Tibial nerve (tissue), 4 donors: ENCODE measurements around the gene ADAMTS12. TPM values are rescaled to one million over a fixed set of nuclear protein-coding genes. Genes with fewer than 3 reads are reported as not detected.
A peak's percentile ranks its signal among the peaks of the same experiment; 100 is the strongest.

Experiments used
- DNase-seq, 2 donors: peaks; one replicate each; pipeline ENCODE4 v3.0.0-alpha.2; 2019; ENCODE audit warnings: low spot score in 2 of 2
- H3K27ac ChIP-seq, 4 donors: fragments of 200-600 bp; sonication (generic) in 3 of 4; one replicate each; pipeline ENCODE4 v1.5.1; 2017 to 2019; ENCODE audit warnings: mild to moderate bottlenecking in 1 of 4
- H3K27me3 ChIP-seq, 2 donors: fragments of 200-600 bp; sonication (generic) in 1 of 2; one replicate each; pipeline versions ENCODE4 v1.5.1 to v1.6.0; 2017 to 2019
- H3K36me3 ChIP-seq, 3 donors: fragments of 200-600 bp; sonication (generic); one replicate each; pipeline ENCODE4 v1.5.1; 2018 to 2019
- H3K4me1 ChIP-seq, 4 donors: fragments of 200-600 bp; sonication (generic) in 3 of 4; one replicate each; pipeline ENCODE4 v1.5.1; 2017 to 2019
- H3K4me3 ChIP-seq, 4 donors: fragments of 200-600 bp; sonication (generic) in 3 of 4; one replicate each; pipeline ENCODE4 v1.5.1; 2017 to 2019; ENCODE audit warnings: mild to moderate bottlenecking in 1 of 4, moderate library complexity in 1 of 4
- H3K9me3 ChIP-seq, 4 donors: fragments of 200-600 bp; sonication (generic) in 3 of 4; one replicate each; pipeline ENCODE4 v1.5.1; 2017 to 2019
- EP300 ChIP-seq, 2 donors: sonication (generic); formaldehyde crosslinking; IDR thresholded peaks; one replicate each; pipeline ENCODE4 v1.6.1; 2017; ENCODE audit warnings: antibody characterized with exemption in 2 of 2, mild to moderate bottlenecking in 1 of 2
- POLR2A ChIP-seq, 2 donors: fragments of 450-650 bp; IDR thresholded peaks; one replicate each; pipeline ENCODE4 v1.6.1; 2017; ENCODE audit warnings: antibody characterized with exemption in 2 of 2, mild to moderate bottlenecking in 2 of 2, moderate library complexity in 2 of 2
- WGBS, 2 donors: methylation state at CpG; one replicate each; pipeline ENCODE4 v1.1.5; 2018; 5-methylcytosine and 5-hydroxymethylcytosine counted together
- total RNA-seq, 4 donors: library from RNA; depleted of rRNA; stranded (reverse); fragments of >200 nt; gene quantifications; one replicate each; pipeline ENCODE4 v1.1.0, GENCODE V29; 2016
- TF ChIP-seq, protein P1 (sequence below), 5 experiments: fragments of 200-600 bp in 3 of 5; fragments of 450-650 bp in 2 of 5; sonication (generic) in 3 of 5; IDR thresholded peaks; one replicate each; pipeline ENCODE4 v1.5.1; 2016 to 2019; ENCODE audit warnings: antibody characterized with exemption in 5 of 5, mild to moderate bottlenecking in 3 of 5, moderate library complexity in 2 of 5

ADAMTS12 gene
- total RNA-seq, 4 donors from 2014 or later = 7.1 to 10.4 (median 9.7) TPM

DNA sequence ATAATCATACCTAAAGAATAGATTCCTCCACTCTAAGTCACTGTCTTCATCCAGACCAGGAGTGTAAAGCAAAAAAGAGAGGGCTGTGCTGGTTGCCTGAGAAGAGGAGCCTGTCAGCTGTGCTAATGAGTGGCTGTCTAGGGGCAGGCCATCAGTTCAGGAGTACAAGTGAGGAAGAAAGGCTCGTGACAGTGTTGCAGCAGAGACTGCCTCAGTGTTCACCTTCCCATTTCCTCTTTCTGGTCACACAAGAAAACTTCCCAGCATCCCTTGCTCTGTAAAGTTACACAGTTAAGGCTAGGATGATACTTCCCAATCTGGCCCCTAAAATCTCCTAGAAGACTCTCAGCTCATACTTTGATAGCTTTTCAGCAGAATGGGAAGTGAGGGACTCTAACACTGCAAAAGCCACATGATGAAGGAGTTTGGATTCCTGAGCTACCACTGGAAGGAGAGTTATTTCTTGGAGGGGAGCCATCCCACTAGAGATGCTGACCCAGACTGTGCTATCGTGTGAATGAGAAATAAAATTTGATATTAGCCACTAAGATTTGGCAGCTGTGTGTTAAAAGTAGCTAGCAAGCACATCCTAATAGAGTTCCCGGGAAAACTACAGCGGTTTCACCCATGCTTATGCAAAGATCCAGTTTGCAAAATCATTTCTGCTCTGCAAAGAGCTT lies 67.1 kb downstream of the ADAMTS12 start:
- Histone ChIP-seq H3K27me3 (no peaks in the 10 kb centered on the region), H3K4me3 (no peak overlapping the region), H3K4me1 (peaks cover 0 to 17% (median 2%) of the 10 kb centered on the region in 4 donors), H3K27ac (peak overlapping the region in 1 of 4 donors; percentile 49), H3K9me3 (peaks cover 0 to 5% (median 0%) of the 10 kb centered on the region in 4 donors), H3K36me3 (no peaks in the 10 kb centered on the region)
- 44 to 49% methylated on average over 4 of the region's 4 CpGs for WGBS, 2 donors
- no peak for DNase-seq
- TF ChIP-seq EP300 (IDR thresholded peaks at IDR 0.05) (peak in 1 of 2 donors; percentile 24), POLR2A (IDR thresholded peaks at IDR 0.05) (no peak)
- TF ChIP-seq, protein P1, sequence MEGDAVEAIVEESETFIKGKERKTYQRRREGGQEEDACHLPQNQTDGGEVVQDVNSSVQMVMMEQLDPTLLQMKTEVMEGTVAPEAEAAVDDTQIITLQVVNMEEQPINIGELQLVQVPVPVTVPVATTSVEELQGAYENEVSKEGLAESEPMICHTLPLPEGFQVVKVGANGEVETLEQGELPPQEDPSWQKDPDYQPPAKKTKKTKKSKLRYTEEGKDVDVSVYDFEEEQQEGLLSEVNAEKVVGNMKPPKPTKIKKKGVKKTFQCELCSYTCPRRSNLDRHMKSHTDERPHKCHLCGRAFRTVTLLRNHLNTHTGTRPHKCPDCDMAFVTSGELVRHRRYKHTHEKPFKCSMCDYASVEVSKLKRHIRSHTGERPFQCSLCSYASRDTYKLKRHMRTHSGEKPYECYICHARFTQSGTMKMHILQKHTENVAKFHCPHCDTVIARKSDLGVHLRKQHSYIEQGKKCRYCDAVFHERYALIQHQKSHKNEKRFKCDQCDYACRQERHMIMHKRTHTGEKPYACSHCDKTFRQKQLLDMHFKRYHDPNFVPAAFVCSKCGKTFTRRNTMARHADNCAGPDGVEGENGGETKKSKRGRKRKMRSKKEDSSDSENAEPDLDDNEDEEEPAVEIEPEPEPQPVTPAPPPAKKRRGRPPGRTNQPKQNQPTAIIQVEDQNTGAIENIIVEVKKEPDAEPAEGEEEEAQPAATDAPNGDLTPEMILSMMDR (IDR thresholded peaks at IDR 0.05) = no peak

DNA sequence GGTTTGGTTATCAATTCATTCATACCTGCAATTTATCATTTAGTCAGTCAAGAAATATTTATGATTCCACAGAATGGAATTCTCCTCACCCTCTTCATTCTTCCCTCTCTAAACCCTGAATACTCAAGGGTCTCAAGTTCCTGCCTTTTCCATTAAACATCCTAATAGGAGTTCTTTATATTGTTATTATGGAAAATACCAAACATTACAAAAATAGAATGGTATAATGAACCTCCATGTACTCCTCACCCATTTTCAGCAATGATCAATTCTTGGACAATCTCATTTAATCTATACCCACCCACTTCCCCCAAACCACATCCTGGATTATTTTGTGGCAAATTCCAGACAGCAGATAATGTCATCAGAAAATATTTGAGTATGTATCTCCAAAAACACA lies 74.5 kb downstream of the ADAMTS12 start:
- TF ChIP-seq POLR2A (IDR thresholded peaks at IDR 0.05) = no peak
- TF ChIP-seq EP300 (IDR thresholded peaks at IDR 0.05) = no peak
- TF ChIP-seq, protein P1 (IDR thresholded peaks at IDR 0.05) = no peak
- H3K4me1 ChIP-seq = no peaks in the 10 kb centered on the region
- H3K9me3 ChIP-seq = peaks cover 0 to 7% (median 0%) of the 10 kb centered on the region in 4 donors
- H3K27ac ChIP-seq = no peak overlapping the region
- H3K36me3 ChIP-seq = no peaks in the 10 kb centered on the region
- no peaks in the 10 kb centered on the region for H3K27me3 ChIP-seq
- H3K4me3 ChIP-seq = no peak overlapping the region
- no peak for DNase-seq

DNA sequence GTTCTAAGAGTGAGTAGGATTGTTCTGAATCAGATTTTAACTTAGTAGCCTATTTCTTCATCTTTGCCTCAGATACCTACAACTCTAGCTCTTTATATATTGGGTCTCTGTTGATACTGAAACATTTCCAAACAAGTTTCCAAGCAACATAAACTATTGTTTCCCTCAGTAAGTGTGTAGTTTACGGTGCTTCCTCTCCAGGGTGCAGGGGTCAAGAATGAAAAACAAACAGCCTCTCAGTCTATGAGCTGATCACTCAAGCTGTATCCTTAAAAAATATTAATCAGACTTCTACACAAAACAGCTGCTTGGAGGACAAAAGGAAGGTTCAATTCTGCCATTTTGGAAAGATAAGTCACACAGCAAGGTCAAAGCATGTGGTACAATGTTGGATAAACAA lies 75.0 kb downstream of the ADAMTS12 start:
- Histone ChIP-seq H3K27ac (no peak overlapping the region), H3K9me3 (peaks cover 0 to 7% (median 0%) of the 10 kb centered on the region in 4 donors), H3K27me3 (no peaks in the 10 kb centered on the region), H3K4me3 (no peak overlapping the region), H3K4me1 (no peaks in the 10 kb centered on the region), H3K36me3 (no peaks in the 10 kb centered on the region)
- WGBS, 2 donors = 6 to 17% methylated on average over 1 of the region's 1 CpG
- TF ChIP-seq POLR2A (IDR thresholded peaks at IDR 0.05) = no peak
- TF ChIP-seq, protein P1 (IDR thresholded peaks at IDR 0.05) = no peak
- no peak for TF ChIP-seq EP300 (IDR thresholded peaks at IDR 0.05)
- DNase-seq = no peak

DNA sequence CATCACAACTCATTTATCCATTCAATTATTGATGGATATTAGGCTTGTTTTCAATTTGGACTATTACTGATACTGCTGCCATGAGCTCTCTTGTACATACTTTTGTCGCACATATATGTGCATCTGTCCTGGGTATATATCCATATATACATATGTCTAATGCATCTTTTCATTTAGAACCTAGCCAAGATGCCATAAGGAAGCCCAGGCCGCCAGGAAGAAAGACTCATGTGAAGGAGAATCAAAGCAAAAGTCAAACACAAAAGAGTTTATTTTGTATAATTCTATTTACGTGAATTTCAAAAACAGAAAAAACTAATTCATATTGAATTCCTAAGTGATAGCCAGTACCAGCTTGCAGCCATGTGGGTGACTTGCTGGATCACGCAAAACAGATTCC lies 79.0 kb downstream of the ADAMTS12 start:
- 82 to 94% methylated on average over 4 of the region's 4 CpGs for WGBS, 2 donors
- DNase-seq = no peak
- H3K27ac ChIP-seq = no peak overlapping the region
- no peaks in the 10 kb centered on the region for H3K9me3 ChIP-seq
- no peak overlapping the region for H3K4me3 ChIP-seq
- no peak for TF ChIP-seq POLR2A (IDR thresholded peaks at IDR 0.05)
- TF ChIP-seq EP300 (IDR thresholded peaks at IDR 0.05) = no peak
- H3K4me1 ChIP-seq = no peaks in the 10 kb centered on the region
- no peaks in the 10 kb centered on the region for H3K36me3 ChIP-seq
- H3K27me3 ChIP-seq = no peaks in the 10 kb centered on the region

DNA sequence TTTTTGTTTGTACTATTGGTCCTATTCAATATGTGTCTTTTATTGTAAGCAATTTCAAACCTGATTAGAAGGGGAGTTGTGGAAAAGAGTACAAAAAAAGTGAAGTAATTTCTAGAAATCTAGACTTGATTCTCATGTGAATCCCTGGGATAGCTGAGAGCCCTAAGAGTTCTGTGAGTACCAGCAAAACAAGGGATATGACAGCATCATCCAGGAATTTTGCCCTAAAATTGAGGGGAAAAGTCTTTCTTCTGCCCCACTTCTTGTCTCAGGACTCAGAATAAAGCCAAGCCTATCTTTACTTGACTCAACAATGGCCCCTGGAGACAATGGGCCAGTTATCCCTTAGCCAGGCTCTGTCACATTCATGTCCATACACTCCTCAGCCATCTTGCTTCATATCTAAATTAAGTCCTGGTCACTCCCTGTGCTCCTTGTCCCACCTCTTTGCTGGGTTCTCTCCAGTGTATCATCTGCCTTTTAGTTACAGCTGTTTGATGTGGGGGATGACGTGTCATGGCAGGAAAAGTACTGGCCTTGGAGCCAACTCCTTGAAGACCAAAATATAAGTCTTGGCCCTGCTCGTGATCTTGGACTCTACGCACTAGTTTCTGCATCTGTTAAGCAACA lies 81.2 kb downstream of the ADAMTS12 start:
- Histone ChIP-seq H3K4me1 (no peaks in the 10 kb centered on the region), H3K9me3 (no peaks in the 10 kb centered on the region), H3K27ac (no peak overlapping the region), H3K4me3 (no peak overlapping the region), H3K27me3 (no peaks in the 10 kb centered on the region), H3K36me3 (no peaks in the 10 kb centered on the region)
- TF ChIP-seq POLR2A (IDR thresholded peaks at IDR 0.05) (no peak), EP300 (IDR thresholded peaks at IDR 0.05) (no peak)
- TF ChIP-seq, protein P1 (IDR thresholded peaks at IDR 0.05) = no peak
- 80 to 82% methylated on average over 3 of the region's 3 CpGs for WGBS, 2 donors
- no peak for DNase-seq
